Neuronal stem cell (in vitro differentiated cells): ENCODE data around the gene DPP6.

Experiments
- DNase-seq: peaks from one replicate; pipeline ENCODE4 v3.0.0-alpha.2; 2013; ENCODE audit warnings: low spot score
- H2AFZ ChIP-seq: one replicate; pipeline ENCODE4 v1.6.1; 2013; ENCODE audit warnings: mild to moderate bottlenecking, low read length, inconsistent platforms
- H2AK5ac ChIP-seq: 2 replicates; pipeline ENCODE4 v1.6.1; 2013; ENCODE audit warnings: low read depth, mild to moderate bottlenecking, inconsistent platforms, low read length, moderate library complexity, mixed read lengths
- H2BK120ac ChIP-seq: 2 replicates; pipeline ENCODE4 v1.6.1; 2013; ENCODE audit warnings: low read depth, mild to moderate bottlenecking, inconsistent platforms, low read length, moderate library complexity, mixed read lengths
- H2BK12ac ChIP-seq: one replicate; pipeline ENCODE4 v1.6.1; 2013; ENCODE audit warnings: low read length, inconsistent platforms
- H2BK15ac ChIP-seq: 2 replicates; pipeline ENCODE4 v1.6.1; 2013; ENCODE audit warnings: mild to moderate bottlenecking, low read length, inconsistent platforms, mixed read lengths
- H2BK5ac ChIP-seq: one replicate; pipeline ENCODE4 v1.6.1; 2013; ENCODE audit warnings: inconsistent platforms, mild to moderate bottlenecking, low read length, moderate library complexity
- H3K14ac ChIP-seq: one replicate; pipeline ENCODE4 v1.6.1; 2013; ENCODE audit warnings: low read length, inconsistent platforms
- H3K18ac ChIP-seq: 2 replicates; pipeline ENCODE4 v1.6.1; 2013; ENCODE audit warnings: low read length, inconsistent platforms
- H3K23ac ChIP-seq: 2 replicates; pipeline ENCODE4 v1.6.1; 2013; ENCODE audit warnings: low read depth, mild to moderate bottlenecking, mixed read lengths, low read length, inconsistent platforms; ENCODE audit not compliant: poor library complexity
- H3K27ac ChIP-seq: replicated peaks from 3 replicates; pipeline ENCODE4 v1.5.1; 2013; ENCODE audit warnings: low read length, inconsistent platforms
- H3K27me3 ChIP-seq, 3 experiments: 2 replicates each; pipeline ENCODE4 v1.6.1; 2013; ENCODE audit warnings: low read length in 3 of 3, mild to moderate bottlenecking in 2 of 3, inconsistent platforms in 1 of 3, low read depth in 1 of 3, mixed read lengths in 1 of 3, moderate library complexity in 1 of 3; ENCODE audit not compliant: control insufficient read depth in 3 of 3, insufficient read depth in 3 of 3
- H3K36me3 ChIP-seq, 2 donors: replicated peaks in 1 of 2; 2 replicates each; pipeline ENCODE4 v1.6.1; 2013; ENCODE audit warnings: low read length in 2 of 2; ENCODE audit not compliant: control insufficient read depth in 2 of 2, insufficient read depth in 2 of 2
- H3K4ac ChIP-seq: 2 replicates; pipeline ENCODE4 v1.6.1; 2013; ENCODE audit warnings: inconsistent platforms, mild to moderate bottlenecking, low read length, moderate library complexity
- H3K4me1 ChIP-seq, 2 donors: 1 replicate in 1 of 2; 2 replicates in 1 of 2; pipeline ENCODE4 v1.6.1; 2013; ENCODE audit warnings: low read length in 2 of 2, low read depth in 1 of 2; ENCODE audit not compliant: control insufficient read depth in 2 of 2, insufficient read depth in 1 of 2
- H3K4me2 ChIP-seq: one replicate; pipeline ENCODE4 v1.6.1; 2013; ENCODE audit warnings: mild to moderate bottlenecking, low read length, inconsistent platforms; ENCODE audit not compliant: insufficient read depth, poor library complexity, severe bottlenecking
- H3K4me3 ChIP-seq, 2 donors: 2 replicates each; pipeline ENCODE4 v1.5.1; 2013; ENCODE audit warnings: low read length in 2 of 2, mild to moderate bottlenecking in 2 of 2, inconsistent platforms in 1 of 2, moderate library complexity in 1 of 2
- H3K79me1 ChIP-seq: one replicate; pipeline ENCODE4 v1.6.1; 2013; ENCODE audit warnings: low read depth, mild to moderate bottlenecking, inconsistent platforms, low read length, moderate library complexity
- H3K9ac ChIP-seq: one replicate; pipeline ENCODE4 v1.6.1; 2013; ENCODE audit warnings: mild to moderate bottlenecking, low read depth, low read length, inconsistent platforms; ENCODE audit not compliant: poor library complexity
- H3K9me3 ChIP-seq, 2 donors: replicated peaks in 1 of 2; 2 replicates each; pipeline versions ENCODE3 to v1.6.1; 2013; ENCODE audit warnings: low read length in 2 of 2, mild to moderate bottlenecking in 2 of 2, inconsistent platforms in 1 of 2, low read depth in 1 of 2, mixed read lengths in 1 of 2, moderate library complexity in 1 of 2; ENCODE audit not compliant: control insufficient read depth in 2 of 2, insufficient read depth in 1 of 2
- H4K8ac ChIP-seq: one replicate; pipeline ENCODE4 v1.6.1; 2013; ENCODE audit warnings: low read depth, mild to moderate bottlenecking, inconsistent platforms, low read length, moderate library complexity
- H4K91ac ChIP-seq: one replicate; pipeline ENCODE4 v1.6.1; 2013; ENCODE audit warnings: low read length, low read depth, mild to moderate bottlenecking, inconsistent platforms; ENCODE audit not compliant: poor library complexity
- WGBS, 2 donors: extraction: QIAGEN DNeasy Blood & Tissue Kit; methylation state at CpG; one replicate each; pipeline ENCODE4 v1.1.7; 2013; ENCODE audit warnings: missing lambda C conversion rate in 2 of 2, mixed read lengths in 1 of 2; ENCODE audit not compliant: insufficient read length in 2 of 2, insufficient replicate concordance in 1 of 2; ENCODE audit errors: extremely low coverage in 2 of 2; 5-methylcytosine and 5-hydroxymethylcytosine counted together

The DPP6 gene

GRCh38 chr7:154424350-154424749 lies 372.2 kb downstream of the DPP6 start:
- Histone ChIP-seq H3K14ac (no peak overlapping the region), H3K23ac (no peak overlapping the region), H3K27ac (no peak overlapping the region), H3K79me1 (no peaks in the 10 kb centered on the region), H2BK5ac (no peak overlapping the region), H3K4me3 (no peak overlapping the region), H3K27me3 (no peaks in the 10 kb centered on the region), H2BK12ac (no peak overlapping the region), H4K8ac (no peak overlapping the region), H2AK5ac (no peak overlapping the region), H3K4me2 (no peak overlapping the region), H3K9me3 (no peaks in the 10 kb centered on the region), H2AFZ (no peak overlapping the region), H3K4me1 (peaks cover 0 to 17% of the 10 kb centered on the region in 2 donors), H3K4ac (no peak overlapping the region), H3K9ac (no peak overlapping the region), H3K18ac (no peak overlapping the region), H4K91ac (no peak overlapping the region), H2BK15ac (no peak overlapping the region), H2BK120ac (no peak overlapping the region), H3K36me3 (no peaks in the 10 kb centered on the region)
- no CpG with 5 or more reads among the region's 8 CpGs for WGBS, 2 donors
- DNase-seq = no peak

GRCh38 chr7:154425271-154425670 lies 373.1 kb downstream of the DPP6 start:
- H2BK12ac ChIP-seq = no peak overlapping the region
- H3K14ac ChIP-seq = no peak overlapping the region
- no peak overlapping the region for H3K9ac ChIP-seq
- no peaks in the 10 kb centered on the region for H3K79me1 ChIP-seq
- H3K4me3 ChIP-seq = no peak overlapping the region
- H3K27me3 ChIP-seq = no peaks in the 10 kb centered on the region
- no peak overlapping the region for H2BK15ac ChIP-seq
- no peak overlapping the region for H3K27ac ChIP-seq
- no peak overlapping the region for H2BK120ac ChIP-seq
- H2BK5ac ChIP-seq = no peak overlapping the region
- H3K4me2 ChIP-seq = no peak overlapping the region
- H3K36me3 ChIP-seq = no peaks in the 10 kb centered on the region
- H3K18ac ChIP-seq = no peak overlapping the region
- H3K4me1 ChIP-seq = peaks cover 0 to 15% of the 10 kb centered on the region in 2 donors
- H2AK5ac ChIP-seq = no peak overlapping the region
- no peak overlapping the region for H3K23ac ChIP-seq
- no CpG with 5 or more reads among the region's 2 CpGs for WGBS, 2 donors
- H3K9me3 ChIP-seq = no peaks in the 10 kb centered on the region
- peak; percentile 38 for DNase-seq
- H2AFZ ChIP-seq = no peak overlapping the region
- H3K4ac ChIP-seq = no peak overlapping the region
- no peak overlapping the region for H4K91ac ChIP-seq
- no peak overlapping the region for H4K8ac ChIP-seq

GRCh38 chr7:154426778-154427177 lies 374.6 kb downstream of the DPP6 start:
- no peak overlapping the region for H4K91ac ChIP-seq
- no peak overlapping the region for H3K9ac ChIP-seq
- no peaks in the 10 kb centered on the region for H3K9me3 ChIP-seq
- no peak overlapping the region for H3K18ac ChIP-seq
- H2AFZ ChIP-seq = no peak overlapping the region
- no peak overlapping the region for H3K23ac ChIP-seq
- H3K4ac ChIP-seq = no peak overlapping the region
- H3K27me3 ChIP-seq = no peaks in the 10 kb centered on the region
- H2AK5ac ChIP-seq = no peak overlapping the region
- peaks cover 0 to 18% of the 10 kb centered on the region in 2 donors for H3K4me1 ChIP-seq
- H3K4me2 ChIP-seq = no peak overlapping the region
- no peak overlapping the region for H4K8ac ChIP-seq
- H3K36me3 ChIP-seq = no peaks in the 10 kb centered on the region
- H2BK12ac ChIP-seq = no peak overlapping the region
- no peak overlapping the region for H2BK5ac ChIP-seq
- H3K4me3 ChIP-seq = no peak overlapping the region
- H2BK15ac ChIP-seq = no peak overlapping the region
- no peak overlapping the region for H2BK120ac ChIP-seq
- no peak for DNase-seq
- no peaks in the 10 kb centered on the region for H3K79me1 ChIP-seq
- no CpG with 5 or more reads among the region's 3 CpGs for WGBS, 2 donors
- no peak overlapping the region for H3K27ac ChIP-seq
- no peak overlapping the region for H3K14ac ChIP-seq

DNA sequence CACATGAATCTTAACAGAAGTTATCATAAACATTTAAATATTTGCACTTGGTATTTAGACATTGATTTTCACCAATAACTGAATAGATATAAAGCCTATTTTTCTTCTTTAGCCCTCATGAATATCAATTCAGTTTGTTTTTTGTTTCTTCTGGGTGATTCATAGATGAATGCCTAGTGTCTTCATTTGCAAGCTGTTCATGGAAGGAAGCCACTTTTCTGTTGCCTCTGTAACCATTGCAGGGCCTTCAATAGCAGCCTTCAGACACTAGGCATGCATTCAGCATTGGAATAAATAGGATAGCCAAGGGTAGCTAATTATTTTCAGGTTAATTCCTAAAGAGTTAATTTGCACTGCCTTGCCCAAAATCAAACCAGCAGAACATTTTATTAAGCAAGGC lies 375.3 kb downstream of the DPP6 start:
- Histone ChIP-seq H3K27me3 (no peaks in the 10 kb centered on the region), H3K14ac (no peak overlapping the region), H3K4me1 (peaks cover 0 to 18% of the 10 kb centered on the region in 2 donors), H2BK15ac (no peak overlapping the region), H2BK120ac (no peak overlapping the region), H2AFZ (no peak overlapping the region), H3K9ac (no peak overlapping the region), H3K27ac (no peak overlapping the region), H3K4me3 (no peak overlapping the region), H3K23ac (no peak overlapping the region), H2AK5ac (no peak overlapping the region), H3K36me3 (no peaks in the 10 kb centered on the region), H3K18ac (no peak overlapping the region), H4K8ac (no peak overlapping the region), H3K79me1 (no peaks in the 10 kb centered on the region), H2BK5ac (no peak overlapping the region), H3K4me2 (no peak overlapping the region), H2BK12ac (no peak overlapping the region), H3K9me3 (no peaks in the 10 kb centered on the region), H4K91ac (no peak overlapping the region), H3K4ac (no peak overlapping the region)
- DNase-seq = no peak
